Glutamatergic neuron (in vitro differentiated cells): ENCODE results near the gene L3MBTL4. TPM values are rescaled to one million over a fixed set of nuclear protein-coding genes. Genes with fewer than 3 reads are reported as not detected.

ENCODE experiments used
- DNase-seq: peaks from one replicate; pipeline ENCODE4 v3.0.0; 2022
- H3K27ac Mint-ChIP-seq: one replicate; pipeline ENCODE4 v1.8.0; 2020; ENCODE audit warnings: mild to moderate bottlenecking, mixed read lengths, inconsistent platforms; ENCODE audit not compliant: unreplicated experiment
- H3K27me3 Mint-ChIP-seq: one replicate; pipeline ENCODE4 v1.8.0; 2020; ENCODE audit warnings: mild to moderate bottlenecking, moderate library complexity, mixed read lengths, inconsistent platforms; ENCODE audit not compliant: unreplicated experiment
- H3K36me3 Mint-ChIP-seq: one replicate; pipeline ENCODE4 v1.8.0; 2020; ENCODE audit warnings: mild to moderate bottlenecking, mixed read lengths, inconsistent platforms; ENCODE audit not compliant: unreplicated experiment
- H3K4me1 Mint-ChIP-seq: one replicate; pipeline ENCODE4 v1.8.0; 2020; ENCODE audit warnings: mild to moderate bottlenecking, low read depth, mixed read lengths, inconsistent platforms; ENCODE audit not compliant: unreplicated experiment
- H3K4me3 Mint-ChIP-seq: one replicate; pipeline ENCODE4 v1.8.0; 2020; ENCODE audit warnings: mild to moderate bottlenecking, mixed read lengths, inconsistent platforms; ENCODE audit not compliant: unreplicated experiment
- H3K9me3 Mint-ChIP-seq: one replicate; pipeline ENCODE4 v1.8.0; 2020; ENCODE audit warnings: mild to moderate bottlenecking, moderate library complexity, mixed read lengths, inconsistent platforms; ENCODE audit not compliant: unreplicated experiment
- long read RNA-seq: library from polyadenylated mRNA; unstranded; transcript quantifications from one replicate; pipeline ENCODE4 v2.0.0, GENCODE V29; 2020; ENCODE audit not compliant: unreplicated experiment
- total RNA-seq: library from RNA; stranded (reverse); fragmentation: NEBNext Ultra II Directional; extraction: Animal tissue kit (Norgen Biotek cat#: 25700); gene quantifications from one replicate; pipeline ENCODE4 v1.2.1, GENCODE V29; 2021; ENCODE audit not compliant: unreplicated experiment
- TF ChIP-seq, protein P1 (sequence below): fragments of 200-600 bp; sonication (generic); IDR thresholded peaks from one replicate; pipeline ENCODE4 v1.5.0; 2021; ENCODE audit not compliant: partially characterized antibody, unreplicated experiment

L3MBTL4 gene
- 0.32 TPM for total RNA-seq
- long read RNA-seq, result 0 reads

DNA sequence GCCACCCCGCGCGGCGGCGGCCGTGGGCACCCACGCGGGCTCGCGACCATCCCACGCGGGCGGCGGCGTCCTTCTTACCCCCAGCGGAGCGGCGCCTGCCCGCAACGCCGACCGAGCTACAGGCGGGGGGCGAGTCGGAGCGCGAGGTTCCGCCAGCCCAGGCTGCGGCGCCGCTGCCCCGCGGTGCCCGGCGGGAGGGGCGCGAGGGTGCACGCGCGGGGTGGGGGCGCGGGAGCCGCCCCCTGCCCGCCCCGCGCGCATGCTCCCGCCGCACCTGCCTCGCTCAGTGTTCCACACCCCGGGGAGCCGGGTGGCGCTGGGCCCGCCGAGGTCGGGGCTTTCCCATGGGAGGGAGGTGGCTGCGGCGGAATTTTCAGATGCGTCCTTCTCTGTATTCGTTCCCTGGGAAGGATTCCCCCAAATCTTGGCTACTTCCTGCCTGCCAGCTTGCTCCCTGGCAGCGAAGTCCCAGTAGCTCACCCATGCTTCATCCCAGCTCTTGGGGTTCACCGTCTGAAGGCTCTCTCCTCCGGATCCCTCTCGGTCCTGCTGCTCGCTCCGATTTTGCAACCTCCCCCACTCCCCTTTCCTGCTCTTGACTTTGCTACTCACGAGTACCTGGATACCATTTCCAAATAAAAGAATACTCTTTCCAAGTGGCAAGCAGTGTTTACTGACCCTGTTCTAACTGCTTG lies at the start of gene L3MBTL4:
TSS of gene L3MBTL4 (minus strand) at position 189 of the 695 bp plus-strand sequence. CDS start 103,286 bp downstream, outside the sequence.
- Mint-ChIP-seq H3K27ac (no peak within 1 kb of the TSS), H3K27me3 (peaks cover 9% of the 10 kb centered on the region), H3K36me3 (peaks cover 8% of the 10 kb centered on the region), H3K4me3 (peak within 1 kb of the TSS; percentile 91), H3K9me3 (peaks cover 7% of the 10 kb centered on the region), H3K4me1 (peaks cover 1% of the 10 kb centered on the region)
- TF ChIP-seq, protein P1, sequence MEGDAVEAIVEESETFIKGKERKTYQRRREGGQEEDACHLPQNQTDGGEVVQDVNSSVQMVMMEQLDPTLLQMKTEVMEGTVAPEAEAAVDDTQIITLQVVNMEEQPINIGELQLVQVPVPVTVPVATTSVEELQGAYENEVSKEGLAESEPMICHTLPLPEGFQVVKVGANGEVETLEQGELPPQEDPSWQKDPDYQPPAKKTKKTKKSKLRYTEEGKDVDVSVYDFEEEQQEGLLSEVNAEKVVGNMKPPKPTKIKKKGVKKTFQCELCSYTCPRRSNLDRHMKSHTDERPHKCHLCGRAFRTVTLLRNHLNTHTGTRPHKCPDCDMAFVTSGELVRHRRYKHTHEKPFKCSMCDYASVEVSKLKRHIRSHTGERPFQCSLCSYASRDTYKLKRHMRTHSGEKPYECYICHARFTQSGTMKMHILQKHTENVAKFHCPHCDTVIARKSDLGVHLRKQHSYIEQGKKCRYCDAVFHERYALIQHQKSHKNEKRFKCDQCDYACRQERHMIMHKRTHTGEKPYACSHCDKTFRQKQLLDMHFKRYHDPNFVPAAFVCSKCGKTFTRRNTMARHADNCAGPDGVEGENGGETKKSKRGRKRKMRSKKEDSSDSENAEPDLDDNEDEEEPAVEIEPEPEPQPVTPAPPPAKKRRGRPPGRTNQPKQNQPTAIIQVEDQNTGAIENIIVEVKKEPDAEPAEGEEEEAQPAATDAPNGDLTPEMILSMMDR, result no peak
- no peak for DNase-seq

DNA sequence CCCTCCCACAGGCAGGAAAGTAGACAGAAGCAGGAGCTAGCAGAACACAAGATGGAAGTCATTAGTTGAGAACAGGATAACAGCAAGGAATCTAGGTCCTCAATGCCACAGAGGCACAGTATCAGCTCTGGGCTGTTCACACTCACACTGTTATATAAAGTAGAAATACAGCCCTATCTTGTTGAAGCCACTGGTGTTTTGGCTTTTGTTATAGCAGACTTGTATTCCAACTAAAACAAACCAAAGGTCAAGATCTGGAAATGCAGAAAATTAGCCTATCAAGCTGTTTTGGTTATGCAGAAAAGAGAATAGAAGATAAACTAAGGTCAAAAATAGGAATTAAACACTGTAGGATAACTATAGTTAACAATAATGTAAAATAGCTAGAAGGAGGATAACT lies 37.5 kb upstream of the L3MBTL4 start:
- Mint-ChIP-seq H3K27ac (no peak overlapping the region), H3K4me1 (peaks cover 5% of the 10 kb centered on the region), H3K36me3 (no peaks in the 10 kb centered on the region), H3K4me3 (no peak overlapping the region), H3K9me3 (no peaks in the 10 kb centered on the region), H3K27me3 (no peaks in the 10 kb centered on the region)
- no peak for DNase-seq
- TF ChIP-seq, protein P1, result no peak

GRCh38 chr18:6449213-6449612 lies 34.5 kb upstream of the L3MBTL4 start:
- DNase-seq, result no peak
- Mint-ChIP-seq H3K27me3 (no peaks in the 10 kb centered on the region), H3K4me1 (peaks cover 5% of the 10 kb centered on the region), H3K9me3 (no peaks in the 10 kb centered on the region), H3K27ac (no peak overlapping the region), H3K36me3 (no peaks in the 10 kb centered on the region), H3K4me3 (no peak overlapping the region)
- TF ChIP-seq, protein P1, result no peak

GRCh38 chr18:6444466-6445228 lies 29.9 kb upstream of the L3MBTL4 start:
- H3K27me3 Mint-ChIP-seq, result no peaks in the 10 kb centered on the region

More at GRCh38 chr18:6444466-6445228, 29.9 kb upstream of the L3MBTL4 start:
- Mint-ChIP-seq H3K27ac (no peak overlapping the region), H3K36me3 (no peaks in the 10 kb centered on the region), H3K4me3 (no peak overlapping the region), H3K9me3 (no peaks in the 10 kb centered on the region), H3K4me1 (peaks cover 5% of the 10 kb centered on the region)
- TF ChIP-seq, protein P1, result no peak
- no peak for DNase-seq
